DOHH2 (cell line): ENCODE measurements around the gene ESRRG.

Experiments
- H3F3A ChIP-seq: fragments of 200-600 bp; sonication (generic), shearing (Covaris generic); 2 replicates; pipeline ENCODE4 v1.6.0; 2016; ENCODE audit warnings: antibody characterized with exemption, mild to moderate bottlenecking; ENCODE audit not compliant: control insufficient read depth, insufficient read depth
- H3K27ac ChIP-seq: fragments of 200-600 bp; sonication (generic); 2 replicates; pipeline ENCODE4 v1.5.1; 2014; ENCODE audit warnings: low read depth, mild to moderate bottlenecking, low read length, moderate library complexity
- H3K27me3 ChIP-seq: fragments of 200-600 bp; sonication (generic); 2 replicates; pipeline ENCODE4 v1.6.1; 2014; ENCODE audit warnings: mild to moderate bottlenecking, low read length, mixed read lengths; ENCODE audit not compliant: control insufficient read depth
- H3K36me3 ChIP-seq: fragments of 200-600 bp; sonication (generic); 2 replicates; pipeline ENCODE4 v1.6.1; 2014; ENCODE audit warnings: mild to moderate bottlenecking, low read length, moderate library complexity, mixed read lengths; ENCODE audit not compliant: control insufficient read depth
- H3K4me1 ChIP-seq: fragments of 200-600 bp; sonication (generic); 2 replicates; pipeline ENCODE4 v1.6.1; 2014; ENCODE audit warnings: mild to moderate bottlenecking, low read length, mixed read lengths; ENCODE audit not compliant: control insufficient read depth
- H3K4me2 ChIP-seq: fragments of 200-600 bp; sonication (generic); 2 replicates; pipeline ENCODE4 v1.6.0; 2014; ENCODE audit warnings: mild to moderate bottlenecking, low read length, moderate library complexity
- H3K4me3 ChIP-seq: fragments of 200-600 bp; sonication (generic); 2 replicates; pipeline ENCODE4 v1.5.1; 2014; ENCODE audit warnings: mild to moderate bottlenecking, low read length, mixed read lengths
- H3K79me2 ChIP-seq: fragments of 200-600 bp; sonication (generic); 2 replicates; pipeline ENCODE4 v1.6.1; 2014; ENCODE audit warnings: mild to moderate bottlenecking, low read length, mixed read lengths; ENCODE audit not compliant: control insufficient read depth
- H3K9me2 ChIP-seq: fragments of 200-600 bp; sonication (generic); replicated peaks from 2 replicates; pipeline ENCODE4 v1.6.1; 2014; ENCODE audit warnings: mild to moderate bottlenecking, low read length, mixed read lengths; ENCODE audit not compliant: control insufficient read depth
- H3K9me3 ChIP-seq: fragments of 200-600 bp; sonication (generic); 2 replicates; pipeline ENCODE4 v1.6.1; 2014; ENCODE audit warnings: antibody characterized with exemption, low read length, mixed read lengths; ENCODE audit not compliant: control insufficient read depth, insufficient read depth
- H4K20me1 ChIP-seq: fragments of 200-600 bp; sonication (generic); 2 replicates; pipeline ENCODE4 v1.6.0; 2014; ENCODE audit warnings: low read depth, mild to moderate bottlenecking, antibody characterized with exemption, low read length, moderate library complexity; ENCODE audit not compliant: control insufficient read depth, insufficient read depth
- EZH2phosphoT487 ChIP-seq: fragments of 200-600 bp; sonication (generic); IDR thresholded peaks from 2 replicates; pipeline ENCODE4 v1.6.1; 2017; ENCODE audit warnings: borderline replicate concordance, mild to moderate bottlenecking, antibody characterized with exemption, low read length, moderate library complexity, mixed read lengths
- TF ChIP-seq, protein P1 (sequence below): fragments of 200-600 bp; sonication (generic); IDR thresholded peaks from one replicate; pipeline ENCODE4 v1.5.1; 2014; ENCODE audit warnings: antibody characterized with exemption, mild to moderate bottlenecking, low read depth, low read length; ENCODE audit not compliant: poor library complexity, severe bottlenecking

The ESRRG gene

DNA sequence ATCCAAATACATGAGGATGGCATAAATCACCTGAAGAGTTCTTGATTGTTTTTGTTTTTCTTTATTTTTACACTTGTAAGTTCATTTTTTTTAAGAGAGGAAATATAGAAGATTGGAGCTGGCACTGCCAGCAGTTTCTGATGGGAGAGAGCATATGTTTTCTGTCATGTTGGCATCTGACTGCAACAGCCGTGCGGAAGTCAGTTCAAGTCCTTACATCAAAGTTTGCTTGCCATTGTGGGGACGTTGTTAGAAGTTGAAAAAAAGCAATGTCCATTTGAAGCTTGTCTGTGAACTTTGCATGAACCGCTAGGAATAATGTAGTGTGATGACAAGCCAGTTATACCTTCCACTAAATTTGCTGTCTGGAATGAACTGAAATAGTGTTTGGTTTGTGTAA, 173.4 kb downstream of the ESRRG start:
- Histone ChIP-seq H3K36me3 (no peaks in the 10 kb centered on the region), H4K20me1 (no peaks in the 10 kb centered on the region), H3K4me2 (no peak overlapping the region), H3K4me1 (no peaks in the 10 kb centered on the region), H3K9me2 (no peaks in the 10 kb centered on the region), H3K27me3 (no peaks in the 10 kb centered on the region), H3F3A (no peaks in the 10 kb centered on the region), H3K27ac (no peak overlapping the region), H3K4me3 (no peak overlapping the region), H3K9me3 (no peaks in the 10 kb centered on the region), H3K79me2 (no peaks in the 10 kb centered on the region)
- TF ChIP-seq, protein P1, sequence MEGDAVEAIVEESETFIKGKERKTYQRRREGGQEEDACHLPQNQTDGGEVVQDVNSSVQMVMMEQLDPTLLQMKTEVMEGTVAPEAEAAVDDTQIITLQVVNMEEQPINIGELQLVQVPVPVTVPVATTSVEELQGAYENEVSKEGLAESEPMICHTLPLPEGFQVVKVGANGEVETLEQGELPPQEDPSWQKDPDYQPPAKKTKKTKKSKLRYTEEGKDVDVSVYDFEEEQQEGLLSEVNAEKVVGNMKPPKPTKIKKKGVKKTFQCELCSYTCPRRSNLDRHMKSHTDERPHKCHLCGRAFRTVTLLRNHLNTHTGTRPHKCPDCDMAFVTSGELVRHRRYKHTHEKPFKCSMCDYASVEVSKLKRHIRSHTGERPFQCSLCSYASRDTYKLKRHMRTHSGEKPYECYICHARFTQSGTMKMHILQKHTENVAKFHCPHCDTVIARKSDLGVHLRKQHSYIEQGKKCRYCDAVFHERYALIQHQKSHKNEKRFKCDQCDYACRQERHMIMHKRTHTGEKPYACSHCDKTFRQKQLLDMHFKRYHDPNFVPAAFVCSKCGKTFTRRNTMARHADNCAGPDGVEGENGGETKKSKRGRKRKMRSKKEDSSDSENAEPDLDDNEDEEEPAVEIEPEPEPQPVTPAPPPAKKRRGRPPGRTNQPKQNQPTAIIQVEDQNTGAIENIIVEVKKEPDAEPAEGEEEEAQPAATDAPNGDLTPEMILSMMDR, result no peak
- no peak for TF ChIP-seq EZH2phosphoT487

DNA sequence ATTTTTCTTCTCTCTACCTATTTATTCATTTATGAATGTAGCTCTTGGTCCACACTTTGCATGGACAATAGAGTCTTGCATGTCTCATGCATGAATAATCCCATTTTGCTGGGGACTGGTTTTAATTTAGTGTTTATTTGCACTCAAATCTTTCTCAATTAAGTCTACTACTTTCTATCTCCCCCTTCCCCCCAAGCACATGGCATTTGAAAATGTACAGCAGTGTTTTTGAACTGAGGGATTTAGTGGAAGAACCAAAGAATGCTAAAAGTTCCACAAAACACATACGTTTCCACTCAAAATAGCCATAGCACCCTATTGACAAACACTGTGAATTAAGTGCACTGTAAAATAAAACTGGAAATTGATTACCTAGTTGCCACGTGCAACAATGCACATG, 180.5 kb downstream of the ESRRG start:
- no peaks in the 10 kb centered on the region for H3K27me3 ChIP-seq
- H3K9me3 ChIP-seq, result no peaks in the 10 kb centered on the region
- no peaks in the 10 kb centered on the region for H3K9me2 ChIP-seq
- no peak overlapping the region for H3K4me3 ChIP-seq
- H3F3A ChIP-seq, result no peaks in the 10 kb centered on the region
- no peaks in the 10 kb centered on the region for H3K36me3 ChIP-seq
- H3K27ac ChIP-seq, result no peak overlapping the region
- H3K4me1 ChIP-seq, result no peaks in the 10 kb centered on the region
- no peaks in the 10 kb centered on the region for H4K20me1 ChIP-seq
- H3K79me2 ChIP-seq, result no peaks in the 10 kb centered on the region
- no peak overlapping the region for H3K4me2 ChIP-seq
- TF ChIP-seq EZH2phosphoT487, result no peak
- TF ChIP-seq, protein P1, result no peak

DNA sequence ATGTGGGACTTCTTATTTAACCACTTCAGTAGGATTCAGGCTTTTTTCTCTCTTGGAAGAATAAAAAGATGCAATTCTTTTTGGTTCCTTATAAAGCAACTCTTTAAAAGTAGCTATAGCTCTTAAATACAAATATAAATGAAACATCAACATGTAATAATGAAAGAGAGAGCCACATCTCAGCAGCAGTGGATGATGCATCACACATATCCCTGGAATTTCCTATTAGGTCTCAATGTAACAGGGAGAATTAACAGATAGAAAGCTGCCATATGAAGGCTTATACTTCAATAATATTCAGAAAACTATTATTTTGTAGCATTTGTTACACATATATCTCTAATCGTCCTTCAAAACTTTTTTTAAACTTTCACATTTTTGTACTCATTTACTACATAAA, 181.0 kb downstream of the ESRRG start:
- Histone ChIP-seq H3K36me3 (no peaks in the 10 kb centered on the region), H4K20me1 (no peaks in the 10 kb centered on the region), H3K27ac (no peak overlapping the region), H3K4me3 (no peak overlapping the region), H3K79me2 (no peaks in the 10 kb centered on the region), H3K27me3 (no peaks in the 10 kb centered on the region), H3K9me3 (no peaks in the 10 kb centered on the region), H3K4me1 (no peaks in the 10 kb centered on the region), H3K9me2 (no peaks in the 10 kb centered on the region), H3K4me2 (no peak overlapping the region), H3F3A (no peaks in the 10 kb centered on the region)
- no peak for TF ChIP-seq EZH2phosphoT487
- TF ChIP-seq, protein P1, result no peak

DNA sequence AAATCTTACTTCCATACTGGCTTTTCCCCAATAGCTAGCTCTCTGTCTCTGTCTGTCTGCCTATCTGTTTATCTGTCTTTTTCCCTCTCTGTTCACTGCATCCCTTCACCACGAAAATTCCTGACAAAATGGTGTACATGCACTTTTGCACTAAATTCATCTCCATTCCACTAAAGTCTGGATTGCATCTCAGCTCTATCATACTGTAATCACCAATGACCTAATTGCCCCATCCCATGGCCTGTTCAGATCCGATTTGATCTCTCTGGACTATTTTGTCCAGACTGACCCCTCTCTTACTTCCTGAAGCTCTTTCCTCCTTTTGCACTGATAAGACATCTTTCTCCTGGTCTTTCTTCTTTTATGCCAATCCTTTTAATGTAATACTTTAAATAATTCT, 187.5 kb downstream of the ESRRG start:
- Histone ChIP-seq H3K4me1 (peaks cover 3% of the 10 kb centered on the region), H3K9me3 (no peaks in the 10 kb centered on the region), H3K4me2 (no peak overlapping the region), H3K27ac (no peak overlapping the region), H3K4me3 (no peak overlapping the region), H4K20me1 (no peaks in the 10 kb centered on the region), H3K27me3 (no peaks in the 10 kb centered on the region), H3K79me2 (no peaks in the 10 kb centered on the region), H3F3A (no peaks in the 10 kb centered on the region), H3K36me3 (no peaks in the 10 kb centered on the region), H3K9me2 (no peaks in the 10 kb centered on the region)
- TF ChIP-seq, protein P1, result no peak
- no peak for TF ChIP-seq EZH2phosphoT487
